ENCODE data around the gene GJA10. TPM values are rescaled to one million over a fixed set of nuclear protein-coding genes. Genes with fewer than 3 reads are reported as not detected.
"Not testable (repeated sequence)": the region's sequence is repeated elsewhere in the genome, so short reads cannot be mapped to it uniquely, and the experiment has no call there.

The GJA10 gene
- total RNA-seq, 1 donor from 2014 or later, result not detected

- H3K27me3 Mint-ChIP-seq (ENCODE audit: low read depth), result peaks cover 20% of the 10 kb centered on the region
- H3K9me3 Mint-ChIP-seq, result no peaks in the 10 kb centered on the region
- no peak overlapping the region for H3K27ac Mint-ChIP-seq (ENCODE audit: unreplicated experiment)
- H3K4me3 Mint-ChIP-seq, result no peak overlapping the region
- peaks cover 10% of the 10 kb centered on the region for H3K4me1 Mint-ChIP-seq
- no peak for TF ChIP-seq CTCF (conservative IDR thresholded peaks at IDR 0.05)
- no peak for DNase-seq (ENCODE audit: low read depth, low spot score)
- H3K36me3 Mint-ChIP-seq (ENCODE audit: low read depth), result no peaks in the 10 kb centered on the region
Measured at GRCh38 chr6:89887452-89888137, 6.7 kb upstream of the GJA10 start.

DNA sequence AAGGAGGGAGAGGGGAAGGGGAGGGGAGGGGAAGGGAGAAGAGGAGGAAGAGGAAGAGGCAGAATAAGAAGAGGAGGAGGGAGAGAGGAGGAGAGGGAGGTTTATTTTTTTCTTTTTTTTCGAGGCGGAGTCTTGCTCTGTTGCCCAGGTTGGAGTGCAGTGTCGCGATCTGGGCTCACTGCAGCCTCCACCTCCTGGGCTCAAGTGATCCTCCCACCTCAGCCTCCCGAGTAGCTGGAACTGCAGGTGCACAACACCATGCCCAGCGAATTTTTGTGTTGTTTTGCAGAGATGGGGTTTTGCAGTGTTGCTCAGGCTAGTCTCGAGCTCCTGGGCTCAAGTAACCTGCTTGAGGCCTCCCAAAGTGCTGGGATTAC, 6.1 kb upstream of the GJA10 start:
- Mint-ChIP-seq H3K9me3 (no peaks in the 10 kb centered on the region), H3K27ac (ENCODE audit: unreplicated experiment) (no peak overlapping the region), H3K4me1 (peaks cover 10% of the 10 kb centered on the region), H3K36me3 (ENCODE audit: low read depth) (no peaks in the 10 kb centered on the region), H3K4me3 (no peak overlapping the region), H3K27me3 (ENCODE audit: low read depth) (peaks cover 23% of the 10 kb centered on the region)
- DNase-seq (ENCODE audit: low read depth, low spot score), result no peak
- TF ChIP-seq CTCF (conservative IDR thresholded peaks at IDR 0.05), result no peak

DNA sequence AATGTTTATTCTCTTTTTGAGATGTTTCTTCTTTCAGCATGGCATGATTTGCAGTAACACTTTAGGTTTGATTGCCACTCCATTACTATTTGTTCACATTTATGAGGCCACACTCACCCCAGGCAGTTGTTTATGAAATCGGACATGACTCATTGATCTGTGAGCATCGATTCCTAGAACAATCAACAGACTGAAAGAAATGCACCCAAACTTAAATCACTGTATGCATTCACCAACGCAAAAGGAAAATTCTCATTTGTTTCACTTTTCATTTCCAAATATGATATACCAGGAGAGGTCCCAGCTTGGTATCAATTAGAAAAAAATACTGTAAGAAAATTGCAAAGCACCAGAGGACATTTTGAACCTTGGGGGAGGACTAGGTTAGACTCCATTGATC, 5.4 kb upstream of the GJA10 start:
- no peaks in the 10 kb centered on the region for H3K36me3 Mint-ChIP-seq (ENCODE audit: low read depth)
- peaks cover 10% of the 10 kb centered on the region for H3K4me1 Mint-ChIP-seq
- no peak for TF ChIP-seq CTCF (conservative IDR thresholded peaks at IDR 0.05)
- no peaks in the 10 kb centered on the region for H3K9me3 Mint-ChIP-seq
- H3K27me3 Mint-ChIP-seq (ENCODE audit: low read depth), result peaks cover 30% of the 10 kb centered on the region
- no peak for DNase-seq (ENCODE audit: low read depth, low spot score)
- H3K27ac Mint-ChIP-seq (ENCODE audit: unreplicated experiment), result no peak overlapping the region
- no peak overlapping the region for H3K4me3 Mint-ChIP-seq

DNA sequence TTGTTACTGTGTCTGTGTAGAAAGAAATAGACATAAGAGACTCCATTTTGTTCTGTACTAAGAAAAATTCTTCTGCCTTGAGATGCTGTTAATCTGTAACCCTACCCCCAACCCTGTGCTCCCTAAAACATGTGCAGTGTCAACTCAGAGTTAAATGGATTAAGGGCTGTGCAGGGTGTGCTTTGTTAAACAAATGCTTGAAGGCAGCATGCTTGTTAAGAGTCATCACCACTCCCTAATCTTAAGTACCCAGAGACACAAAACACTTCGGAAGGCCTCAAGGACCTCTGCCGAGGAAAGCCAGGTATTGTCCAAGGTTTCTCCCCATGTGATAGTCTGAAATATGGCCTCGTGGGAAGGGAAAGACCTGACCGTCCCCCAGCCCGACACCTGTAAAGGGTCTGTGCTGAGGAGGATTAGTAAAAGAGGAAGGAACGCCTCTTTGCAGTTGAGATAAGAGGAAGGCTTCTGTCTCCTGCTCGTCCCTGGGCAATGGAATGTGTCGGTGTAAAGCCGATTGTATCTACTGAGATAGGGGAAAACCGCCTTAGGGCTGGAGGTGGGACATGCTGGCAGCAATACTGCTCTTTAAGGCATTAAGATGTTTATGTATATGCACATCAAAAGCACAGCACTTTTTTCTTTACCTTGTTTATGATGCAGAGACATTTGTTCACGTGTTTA, 3.3 kb upstream of the GJA10 start:
- not testable (repeated sequence) for H3K4me1 Mint-ChIP-seq; H3K27ac Mint-ChIP-seq (ENCODE audit: unreplicated experiment); DNase-seq (ENCODE audit: low read depth, low spot score); H3K4me3 Mint-ChIP-seq; H3K36me3 Mint-ChIP-seq (ENCODE audit: low read depth); H3K9me3 Mint-ChIP-seq
- H3K27me3 Mint-ChIP-seq (ENCODE audit: low read depth), result peaks cover 44% of the 10 kb centered on the region

GRCh38 chr6:89892577-89892976, 1.7 kb upstream of the GJA10 start:
- not testable (repeated sequence) for H3K4me3 Mint-ChIP-seq; H3K36me3 Mint-ChIP-seq (ENCODE audit: low read depth); H3K9me3 Mint-ChIP-seq; H3K27ac Mint-ChIP-seq (ENCODE audit: unreplicated experiment); H3K4me1 Mint-ChIP-seq; DNase-seq (ENCODE audit: low read depth, low spot score)
- peaks cover 52% of the 10 kb centered on the region for H3K27me3 Mint-ChIP-seq (ENCODE audit: low read depth)

GRCh38 chr6:89895276-89895874, 1.1 kb downstream of the GJA10 start:
- DNase-seq (ENCODE audit: low read depth, low spot score), result peak; percentile 42
- no peaks in the 10 kb centered on the region for H3K9me3 Mint-ChIP-seq
- H3K4me1 Mint-ChIP-seq, result peaks cover 10% of the 10 kb centered on the region
- H3K4me3 Mint-ChIP-seq, result no peak overlapping the region
- no peaks in the 10 kb centered on the region for H3K36me3 Mint-ChIP-seq (ENCODE audit: low read depth)
- peaks cover 49% of the 10 kb centered on the region for H3K27me3 Mint-ChIP-seq (ENCODE audit: low read depth)
- no peak for TF ChIP-seq CTCF (conservative IDR thresholded peaks at IDR 0.05)
- H3K27ac Mint-ChIP-seq (ENCODE audit: unreplicated experiment), result no peak overlapping the region

DNA sequence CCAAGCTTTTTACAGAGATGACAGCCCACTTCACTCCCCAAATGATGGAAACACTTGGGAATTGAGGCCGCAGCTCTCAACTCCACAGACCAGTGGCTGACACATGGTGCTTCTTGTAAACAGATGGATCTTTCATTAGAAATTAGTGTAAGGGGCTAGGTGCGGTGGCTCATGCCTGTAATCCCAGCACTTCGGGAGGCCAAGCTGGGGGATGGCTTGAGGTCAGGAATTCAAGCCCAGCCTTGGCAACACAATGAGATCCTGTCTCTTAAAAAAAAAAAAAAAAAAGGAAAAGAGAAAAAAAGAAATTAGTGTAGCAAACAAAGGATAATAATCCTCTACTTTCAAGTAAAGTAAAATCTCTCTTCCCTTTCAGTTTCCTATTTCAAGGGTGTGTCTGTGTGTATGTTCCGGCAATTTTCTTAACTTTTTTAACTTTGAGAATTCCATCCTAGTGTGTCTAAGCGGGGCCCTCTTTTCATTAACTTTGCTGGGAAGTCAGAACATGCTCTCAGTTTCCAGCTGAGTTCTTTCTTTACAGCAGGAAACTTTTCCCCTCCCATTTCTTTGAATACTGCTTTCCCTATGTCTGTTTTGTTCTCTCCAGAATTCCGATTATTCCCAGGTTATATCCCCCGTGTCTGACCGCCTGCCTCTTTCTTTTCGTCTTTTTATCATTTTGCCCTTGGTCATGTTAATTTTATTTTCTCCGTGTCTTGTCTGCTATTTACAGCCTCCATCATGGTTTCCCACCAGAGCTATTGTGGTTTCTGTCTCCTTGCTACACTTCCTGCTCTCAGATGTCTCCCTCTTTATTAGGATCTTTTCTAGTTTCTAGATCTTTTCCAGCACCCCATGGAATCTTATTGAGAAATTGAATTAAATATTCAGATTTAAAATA, 16.0 kb downstream of the GJA10 start:
- Mint-ChIP-seq H3K4me1 (peaks cover 18% of the 10 kb centered on the region), H3K4me3 (peak overlapping the region; percentile 25), H3K27ac (ENCODE audit: unreplicated experiment) (peak overlapping the region; percentile 91)
- H3K36me3 Mint-ChIP-seq (ENCODE audit: low read depth); H3K9me3 Mint-ChIP-seq; H3K27me3 Mint-ChIP-seq (ENCODE audit: low read depth); DNase-seq (ENCODE audit: low read depth, low spot score): not testable (repeated sequence)
